Activated CD4-positive, alpha-beta T cell treated with anti-CD3 and anti-CD28 coated beads for 36 hours (primary cell): Measurements from ENCODE around the gene SLC35A2. TPM values are rescaled to one million over a fixed set of nuclear protein-coding genes. Genes with fewer than 3 reads are reported as not detected.

Source experiments
- ATAC-seq: fragments of 200-7000 bp; cut with Tn5 transposase; one replicate; pipeline ENCODE4 v1.10.0; 2021; ENCODE audit warnings: mild to moderate bottlenecking, moderate library complexity
- CTCF ChIA-PET: fragments of 350-600 bp; sonication (Branson Sonifier 250); formaldehyde crosslinking; loops from one replicate; lab custom pipeline; 2021; ENCODE audit warnings: antibody characterized with exemption; lab: Charles Lee
- POLR2A ChIA-PET: fragments of 350-600 bp; sonication (Branson Sonifier 250); formaldehyde crosslinking; loops from one replicate; lab custom pipeline; 2021; ENCODE audit warnings: antibody characterized with exemption, inconsistent platforms; lab: Charles Lee
- DNase-seq: peaks from one replicate; pipeline ENCODE4 v3.0.0-alpha.2; 2020
- H3K27ac Mint-ChIP-seq: one replicate; pipeline ENCODE4 v1.8.0; 2021; ENCODE audit warnings: mixed read lengths
- H3K27me3 Mint-ChIP-seq: one replicate; pipeline ENCODE4 v1.8.0; 2021; ENCODE audit warnings: mixed read lengths
- H3K36me3 Mint-ChIP-seq: one replicate; pipeline ENCODE4 v1.8.0; 2021; ENCODE audit warnings: low read depth, mixed read lengths
- H3K4me1 Mint-ChIP-seq: one replicate; pipeline ENCODE4 v1.8.0; 2021; ENCODE audit warnings: mixed read lengths
- H3K4me3 Mint-ChIP-seq: one replicate; pipeline ENCODE4 v1.8.0; 2021; ENCODE audit warnings: mild to moderate bottlenecking, moderate library complexity, mixed read lengths
- H3K9me3 Mint-ChIP-seq: one replicate; pipeline ENCODE4 v1.8.0; 2021; ENCODE audit warnings: low read depth, mixed read lengths
- intact Hi-C, 2 experiments: fragments of 100-400 bp; cut with DNase I in 1 of 2; cut with micrococcal nuclease in 1 of 2; formaldehyde crosslinking; loops; one replicate each; pipeline versions ENCODE4 v1.14.2 to v1.15.1; 2022 to 2024; cut with DNase I, micrococcal nuclease
- total RNA-seq, 2 experiments: library from RNA; stranded (reverse); gene quantifications; one replicate each; pipeline ENCODE4 v1.2.3, GENCODE V29; 2021

Gene SLC35A2
- total RNA-seq, result 10 to 100 TPM; 19.7 to 20.3 TPM

GRCh38 chrX:48911412-48912182 is at the start of gene SLC35A2:
Gene SLC35A2 (minus strand): TSS chrX:48911646. CDS start chrX:48911636, 10 bp downstream.
- POLR2A ChIA-PET, result interaction anchor here (0.6 to 2.3 kb wide), 13 partner anchors 9 to 372 kb away, joined by 3 to 39 read pairs (median 4); partner anchors contain the start of genes HDAC6, OTUD5, PQBP1 and TBC1D25
- Mint-ChIP-seq H3K4me3 (peak within 1 kb of the TSS; percentile 97), H3K27me3 (no peaks in the 10 kb centered on the region), H3K27ac (peak within 1 kb of the TSS; percentile 92), H3K9me3 (no peaks in the 10 kb centered on the region), H3K36me3 (peaks cover 47% of the 10 kb centered on the region), H3K4me1 (peaks cover 39% of the 10 kb centered on the region)
- CTCF ChIA-PET, result interaction anchor here (0.9 to 2.1 kb wide), 5 partner anchors 20 to 35 kb away, joined by 3 to 9 read pairs (median 4); no protein-coding TSS in a partner anchor
- ATAC-seq, result peak; percentile 69
- peak; percentile 93 for DNase-seq
- intact Hi-C loops, result loop anchor here (1.0 to 10.0 kb wide), 6 partner anchors 14 to 1257 kb away; partner anchors contain the start of genes ELK1 (in 1 of the 2), HDAC6 (in 1 of the 2), PQBP1 (in 1 of the 2) and TFE3 (in 1 of the 2)

- DNase-seq (no peak), ATAC-seq (no peak)
- Mint-ChIP-seq H3K4me1 (peaks cover 11% of the 10 kb centered on the region), H3K27me3 (no peaks in the 10 kb centered on the region), H3K36me3 (peaks cover 12% of the 10 kb centered on the region), H3K4me3 (peak overlapping the region; percentile 32), H3K9me3 (no peaks in the 10 kb centered on the region), H3K27ac (peak overlapping the region; percentile 24)
- POLR2A ChIA-PET, result no interaction called here
- intact Hi-C loops, result no loop called here
- CTCF ChIA-PET, result no interaction called here
Measured at GRCh38 chrX:48960291-48960690, 48.8 kb upstream of the SLC35A2 start.

- DNase-seq, result peak; percentile 48
- intact Hi-C loops, result loop anchor here (1.0 to 5.0 kb wide), 14 partner anchors 21 to 384 kb away; partner anchors contain the start of genes GRIPAP1 (in 2 of the 2), SUV39H1 (in 2 of the 2), TFE3 (in 2 of the 2) and GPKOW (in 1 of the 2)
- Mint-ChIP-seq H3K36me3 (peaks cover 23% of the 10 kb centered on the region), H3K27me3 (no peaks in the 10 kb centered on the region), H3K27ac (peak overlapping the region; percentile 100), H3K9me3 (no peaks in the 10 kb centered on the region), H3K4me3 (peak overlapping the region; percentile 93), H3K4me1 (peaks cover 21% of the 10 kb centered on the region)
- ChIA-PET POLR2A (interaction anchor here (0.6 to 3.2 kb wide), 6 partner anchors 15 to 283 kb away, joined by 3 to 27 read pairs (median 4); partner anchors contain the start of gene PIM2), CTCF (interaction anchor here (0.6 to 1.8 kb wide), 4 partner anchors 34 to 85 kb away, joined by 3 to 8 read pairs (median 4); no protein-coding TSS in a partner anchor)
- ATAC-seq, result no peak
Measured at GRCh38 chrX:48958635-48959094, 47.2 kb upstream of the SLC35A2 start.

- H3K36me3 Mint-ChIP-seq, result peaks cover 25% of the 10 kb centered on the region
- POLR2A ChIA-PET, result interaction anchor here (1.2 to 3.2 kb wide), 5 partner anchors 15 to 67 kb away, joined by 3 to 27 read pairs (median 6); partner anchors contain the start of genes PIM2 and SLC35A2
- peak overlapping the region; percentile 100 for H3K27ac Mint-ChIP-seq
- peak overlapping the region; percentile 93 for H3K4me3 Mint-ChIP-seq
- intact Hi-C loops, result loop anchor here (1.0 to 5.0 kb wide), 17 partner anchors 21 to 384 kb away; partner anchors contain the start of genes GRIPAP1 (in 2 of the 2), SUV39H1 (in 2 of the 2), TFE3 (in 2 of the 2) and GPKOW (in 1 of the 2)
- CTCF ChIA-PET, result interaction anchor here (0.6 to 1.8 kb wide), 6 partner anchors 19 to 86 kb away, joined by 3 to 8 read pairs (median 3); no protein-coding TSS in a partner anchor
- peak; percentile 95 for DNase-seq
- H3K27me3 Mint-ChIP-seq, result no peaks in the 10 kb centered on the region
- H3K9me3 Mint-ChIP-seq, result no peaks in the 10 kb centered on the region
- peaks cover 28% of the 10 kb centered on the region for H3K4me1 Mint-ChIP-seq
- ATAC-seq, result peak; percentile 92
Measured at GRCh38 chrX:48957827-48958634, 46.6 kb upstream of the SLC35A2 start.

GRCh38 chrX:48957477-48957826 is 46.0 kb upstream of the SLC35A2 start, which contains the start of gene OTUD5:
Gene OTUD5 (minus strand): TSS chrX:48957607. CDS start chrX:48957570, 37 bp downstream.
- DNase-seq (peak; percentile 82), ATAC-seq (peak; percentile 54)
- Mint-ChIP-seq H3K4me1 (peaks cover 34% of the 10 kb centered on the region), H3K4me3 (peak within 1 kb of the TSS; percentile 93), H3K36me3 (peaks cover 25% of the 10 kb centered on the region), H3K9me3 (no peaks in the 10 kb centered on the region), H3K27ac (peak within 1 kb of the TSS; percentile 100), H3K27me3 (no peaks in the 10 kb centered on the region)
- POLR2A ChIA-PET, result interaction anchor here (0.6 to 3.2 kb wide), 6 partner anchors 14 to 56 kb away, joined by 3 to 27 read pairs (median 5); partner anchors contain the start of genes PIM2 and SLC35A2
- intact Hi-C loops, result loop anchor here (1.0 to 5.0 kb wide), 5 partner anchors 38 to 312 kb away; partner anchors contain the start of genes GRIPAP1 (in 1 of the 2), PIM2 (in 1 of the 2), PPP1R3F (in 1 of the 2) and PQBP1 (in 1 of the 2)
- CTCF ChIA-PET, result interaction anchor here (0.7 to 1.4 kb wide), 3 partner anchors 11 to 39 kb away, joined by 3 to 6 read pairs (median 3); no protein-coding TSS in a partner anchor

- intact Hi-C loops, result loop anchor here (1.0 to 5.0 kb wide), 5 partner anchors 38 to 312 kb away; partner anchors contain the start of genes GRIPAP1 (in 1 of the 2), PIM2 (in 1 of the 2), PPP1R3F (in 1 of the 2) and PQBP1 (in 1 of the 2)
- ATAC-seq (peak; percentile 13), DNase-seq (peak; percentile 74)
- POLR2A ChIA-PET, result interaction anchor here (0.6 to 3.2 kb wide), 6 partner anchors 13 to 56 kb away, joined by 3 to 27 read pairs (median 5); partner anchors contain the start of gene SLC35A2
- Mint-ChIP-seq H3K9me3 (no peaks in the 10 kb centered on the region), H3K4me1 (peaks cover 39% of the 10 kb centered on the region), H3K27me3 (no peaks in the 10 kb centered on the region), H3K27ac (peak overlapping the region; percentile 88), H3K36me3 (peaks cover 25% of the 10 kb centered on the region), H3K4me3 (peak overlapping the region; percentile 84)
- CTCF ChIA-PET, result interaction anchor here (1.4 to 2.6 kb wide), 2 partner anchors 11 to 12 kb away, joined by 6 to 8 read pairs; no protein-coding TSS in a partner anchor
Measured at GRCh38 chrX:48956728-48957414, 45.4 kb upstream of the SLC35A2 start.

- CTCF ChIA-PET, result interaction anchor here (0.8 to 0.9 kb wide), 2 partner anchors 58 to 64 kb away, joined by 3 to 6 read pairs; no protein-coding TSS in a partner anchor
Measured at GRCh38 chrX:48948589-48948988, 37.1 kb upstream of the SLC35A2 start.

GRCh38 chrX:48945517-48946348 is 34.3 kb upstream of the SLC35A2 start:
- ATAC-seq (peak; percentile 42), DNase-seq (peak; percentile 71)
- H3K27ac Mint-ChIP-seq, result peak overlapping the region; percentile 84
- H3K27me3 Mint-ChIP-seq, result no peaks in the 10 kb centered on the region
- CTCF ChIA-PET, result interaction anchor here (0.6 to 2.1 kb wide), 11 partner anchors 7 to 297 kb away, joined by 3 to 8 read pairs (median 5); partner anchors contain the start of gene OTUD5
- POLR2A ChIA-PET, result interaction anchor here (1.0 to 1.6 kb wide), 2 partner anchors 26 to 29 kb away, joined by 4 to 6 read pairs; no protein-coding TSS in a partner anchor
- H3K4me1 Mint-ChIP-seq, result peaks cover 50% of the 10 kb centered on the region
- peaks cover 32% of the 10 kb centered on the region for H3K36me3 Mint-ChIP-seq
- H3K9me3 Mint-ChIP-seq, result no peaks in the 10 kb centered on the region
- intact Hi-C loops, result loop anchor here (1.0 to 10.0 kb wide), 3 partner anchors 51 to 297 kb away; partner anchors contain the start of genes PQBP1 (in 1 of the 2) and TIMM17B (in 1 of the 2)
- H3K4me3 Mint-ChIP-seq, result peak overlapping the region; percentile 17

More at GRCh38 chrX:48948589-48948988, 37.1 kb upstream of the SLC35A2 start:
- POLR2A ChIA-PET, result interaction anchor here (0.7 kb wide), 1 partner anchor 9 kb away, joined by 3 read pairs; no protein-coding TSS in a partner anchor
- H3K9me3 Mint-ChIP-seq, result no peaks in the 10 kb centered on the region
- DNase-seq, result no peak
- H3K4me3 Mint-ChIP-seq, result no peak overlapping the region
- no peaks in the 10 kb centered on the region for H3K27me3 Mint-ChIP-seq
- ATAC-seq, result no peak
- intact Hi-C loops, result loop anchor here in 1 of 2 experiments (10.0 kb wide), 1 partner anchor 54 kb away; the partner anchor contains the start of genes PQBP1 and TIMM17B
- H3K4me1 Mint-ChIP-seq, result peaks cover 43% of the 10 kb centered on the region
- H3K27ac Mint-ChIP-seq, result no peak overlapping the region
- H3K36me3 Mint-ChIP-seq, result peaks cover 14% of the 10 kb centered on the region
